ENCODE data around the gene HAND2. TPM values are rescaled to one million over a fixed set of nuclear protein-coding genes. Genes with fewer than 3 reads are reported as not detected.

The HAND2 gene
- total RNA-seq, 2 donors from 2014 or later: not detected

GRCh38 chr4:173485164-173485563, 44.9 kb downstream of the HAND2 start:
- H3K27ac Mint-ChIP-seq: no peak overlapping the region
- peaks cover 6% of the 10 kb centered on the region for H3K27me3 Mint-ChIP-seq (ENCODE audit: low read depth)
- ATAC-seq (replicated peaks in 1 of 2) (peak; percentile 71 to 85), DNase-seq (no peak)
- no peaks in the 10 kb centered on the region for H3K9me3 Mint-ChIP-seq
- no peaks in the 10 kb centered on the region for H3K4me1 Mint-ChIP-seq (ENCODE audit: low read depth)
- no peak overlapping the region for H3K4me3 Mint-ChIP-seq
- no peaks in the 10 kb centered on the region for H3K36me3 Mint-ChIP-seq (ENCODE audit: insufficient read depth in 2 of 2)

- no peak overlapping the region for H3K4me3 Mint-ChIP-seq
- H3K27ac Mint-ChIP-seq: no peak overlapping the region
- DNase-seq (no peak), ATAC-seq (replicated peaks in 1 of 2) (peak; percentile 38 to 73)
- H3K9me3 Mint-ChIP-seq: no peaks in the 10 kb centered on the region
- no peaks in the 10 kb centered on the region for H3K36me3 Mint-ChIP-seq (ENCODE audit: insufficient read depth in 2 of 2)
- no peaks in the 10 kb centered on the region for H3K27me3 Mint-ChIP-seq (ENCODE audit: low read depth)
- no peaks in the 10 kb centered on the region for H3K4me1 Mint-ChIP-seq (ENCODE audit: low read depth)
Observed at GRCh38 chr4:173482330-173482931, 47.6 kb downstream of the HAND2 start.

GRCh38 chr4:173478913-173479283, 51.1 kb downstream of the HAND2 start:
- no peaks in the 10 kb centered on the region for H3K27me3 Mint-ChIP-seq (ENCODE audit: low read depth)

GRCh38 chr4:173478201-173478912, 51.7 kb downstream of the HAND2 start:
- ATAC-seq (replicated peaks in 1 of 2): no peak
- no peak overlapping the region for H3K27ac Mint-ChIP-seq
- no peaks in the 10 kb centered on the region for H3K27me3 Mint-ChIP-seq (ENCODE audit: low read depth)
- H3K36me3 Mint-ChIP-seq (ENCODE audit: insufficient read depth in 2 of 2): no peaks in the 10 kb centered on the region
- no peaks in the 10 kb centered on the region for H3K4me1 Mint-ChIP-seq (ENCODE audit: low read depth)
- H3K4me3 Mint-ChIP-seq: no peak overlapping the region
- no peaks in the 10 kb centered on the region for H3K9me3 Mint-ChIP-seq
- no peak for DNase-seq

More at GRCh38 chr4:173478913-173479283, 51.1 kb downstream of the HAND2 start:
- no peak overlapping the region for H3K27ac Mint-ChIP-seq
- no peaks in the 10 kb centered on the region for H3K36me3 Mint-ChIP-seq (ENCODE audit: insufficient read depth in 2 of 2)
- no peak for DNase-seq
- H3K4me3 Mint-ChIP-seq: no peak overlapping the region
- ATAC-seq (replicated peaks in 1 of 2): no peak
- H3K4me1 Mint-ChIP-seq (ENCODE audit: low read depth): no peaks in the 10 kb centered on the region
- no peaks in the 10 kb centered on the region for H3K9me3 Mint-ChIP-seq

- no peak overlapping the region for H3K27ac Mint-ChIP-seq
- H3K9me3 Mint-ChIP-seq: no peaks in the 10 kb centered on the region
- no peaks in the 10 kb centered on the region for H3K36me3 Mint-ChIP-seq (ENCODE audit: insufficient read depth in 2 of 2)
- no peaks in the 10 kb centered on the region for H3K27me3 Mint-ChIP-seq (ENCODE audit: low read depth)
- H3K4me1 Mint-ChIP-seq (ENCODE audit: low read depth): no peaks in the 10 kb centered on the region
- no peak for ATAC-seq (replicated peaks in 1 of 2)
- no peak for DNase-seq
- no peak overlapping the region for H3K4me3 Mint-ChIP-seq
Observed at GRCh38 chr4:173477016-173477415, 53.0 kb downstream of the HAND2 start.

Other genes with a start within 250 kb of the HAND2 start
- 100 to 1,000 TPM; 553 to 627 TPM for gene HMGB2, start 195.9 kb downstream of the HAND2 start, total RNA-seq
- gene SAP30, start 159.3 kb downstream of the HAND2 start, total RNA-seq: 10 to 100 TPM; 18.1 to 18.4 TPM
- not detected for gene SCRG1, start 131.1 kb downstream of the HAND2 start, total RNA-seq